Loucy (cell line): ENCODE data around the gene IGDCC3.

Experiments used
- H2AFZ ChIP-seq: fragments of 200-600 bp; sonication (generic); 2 replicates; pipeline ENCODE4 v1.6.0; 2016; ENCODE audit warnings: antibody characterized with exemption, mild to moderate bottlenecking, low read length, moderate library complexity
- H3F3A ChIP-seq: fragments of 200-600 bp; 2 replicates; pipeline ENCODE4 v1.6.0; 2016; ENCODE audit warnings: antibody characterized with exemption, low read depth, mild to moderate bottlenecking
- H3K27me3 ChIP-seq: fragments of 200-600 bp; sonication (generic); 2 replicates; pipeline ENCODE4 v1.6.1; 2014; ENCODE audit warnings: low read length, mild to moderate bottlenecking; ENCODE audit not compliant: insufficient read depth, poor library complexity, severe bottlenecking
- H3K36me3 ChIP-seq: fragments of 200-600 bp; sonication (generic); 2 replicates; pipeline ENCODE4 v1.6.1; 2016; ENCODE audit warnings: low read length; ENCODE audit not compliant: insufficient read depth
- H3K4me1 ChIP-seq: fragments of 200-600 bp; sonication (generic); 2 replicates; pipeline ENCODE4 v1.5.1; 2014; ENCODE audit warnings: low read length, mild to moderate bottlenecking; ENCODE audit not compliant: insufficient read depth, poor library complexity, severe bottlenecking
- H3K4me2 ChIP-seq: fragments of 200-600 bp; sonication (generic); 2 replicates; pipeline ENCODE4 v1.6.0; 2014; ENCODE audit warnings: antibody characterized with exemption, low read length, low read depth, mild to moderate bottlenecking; ENCODE audit not compliant: poor library complexity, severe bottlenecking
- H3K4me3 ChIP-seq: fragments of 200-600 bp; sonication (generic); 2 replicates; pipeline ENCODE4 v1.5.1; 2014; ENCODE audit warnings: low read length, mild to moderate bottlenecking, mixed read lengths; ENCODE audit not compliant: poor library complexity, severe bottlenecking
- H3K79me2 ChIP-seq: fragments of 200-600 bp; sonication (generic); 2 replicates; pipeline ENCODE4 v1.6.1; 2014; ENCODE audit warnings: low read length; ENCODE audit not compliant: insufficient read depth
- H3K9ac ChIP-seq: fragments of 200-600 bp; sonication (generic); 2 replicates; pipeline ENCODE4 v1.6.0; 2014; ENCODE audit warnings: mild to moderate bottlenecking, low read depth, low read length, moderate library complexity; ENCODE audit not compliant: poor library complexity, severe bottlenecking
- H3K9me2 ChIP-seq: fragments of 200-600 bp; sonication (generic); replicated peaks from 2 replicates; pipeline ENCODE4 v1.6.1; 2016; ENCODE audit warnings: low read depth, low read length, mixed read lengths
- H3K9me3 ChIP-seq: fragments of 200-600 bp; sonication (generic); 2 replicates; pipeline ENCODE4 v1.6.1; 2014; ENCODE audit warnings: mild to moderate bottlenecking, antibody characterized with exemption, low read length, low read depth; ENCODE audit not compliant: insufficient read depth
- H4K20me1 ChIP-seq: fragments of 200-600 bp; sonication (generic); 2 replicates; pipeline ENCODE4 v1.6.0; 2014; ENCODE audit warnings: antibody characterized with exemption, low read length, mild to moderate bottlenecking; ENCODE audit not compliant: insufficient read depth, poor library complexity, severe bottlenecking
- EZH2phosphoT487 ChIP-seq: fragments of 200-600 bp; IDR thresholded peaks from 2 replicates; pipeline ENCODE4 v1.6.1; 2018; ENCODE audit warnings: antibody characterized with exemption, mild to moderate bottlenecking, moderate library complexity, borderline replicate concordance
- TF ChIP-seq, protein P1 (sequence below): fragments of 200-600 bp; sonication (generic); conservative IDR thresholded peaks from 2 replicates; pipeline ENCODE4 v1.5.1; 2014; ENCODE audit warnings: mild to moderate bottlenecking, antibody characterized with exemption, low read length

IGDCC3 gene

GRCh38 chr15:65333148-65333820 lies 44.5 kb downstream of the IGDCC3 start:
- H3K27me3 ChIP-seq = no peaks in the 10 kb centered on the region
- no peak for TF ChIP-seq EZH2phosphoT487
- TF ChIP-seq, protein P1, sequence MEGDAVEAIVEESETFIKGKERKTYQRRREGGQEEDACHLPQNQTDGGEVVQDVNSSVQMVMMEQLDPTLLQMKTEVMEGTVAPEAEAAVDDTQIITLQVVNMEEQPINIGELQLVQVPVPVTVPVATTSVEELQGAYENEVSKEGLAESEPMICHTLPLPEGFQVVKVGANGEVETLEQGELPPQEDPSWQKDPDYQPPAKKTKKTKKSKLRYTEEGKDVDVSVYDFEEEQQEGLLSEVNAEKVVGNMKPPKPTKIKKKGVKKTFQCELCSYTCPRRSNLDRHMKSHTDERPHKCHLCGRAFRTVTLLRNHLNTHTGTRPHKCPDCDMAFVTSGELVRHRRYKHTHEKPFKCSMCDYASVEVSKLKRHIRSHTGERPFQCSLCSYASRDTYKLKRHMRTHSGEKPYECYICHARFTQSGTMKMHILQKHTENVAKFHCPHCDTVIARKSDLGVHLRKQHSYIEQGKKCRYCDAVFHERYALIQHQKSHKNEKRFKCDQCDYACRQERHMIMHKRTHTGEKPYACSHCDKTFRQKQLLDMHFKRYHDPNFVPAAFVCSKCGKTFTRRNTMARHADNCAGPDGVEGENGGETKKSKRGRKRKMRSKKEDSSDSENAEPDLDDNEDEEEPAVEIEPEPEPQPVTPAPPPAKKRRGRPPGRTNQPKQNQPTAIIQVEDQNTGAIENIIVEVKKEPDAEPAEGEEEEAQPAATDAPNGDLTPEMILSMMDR = no peak
- no peaks in the 10 kb centered on the region for H3K36me3 ChIP-seq
- H3K9ac ChIP-seq = no peak overlapping the region
- no peaks in the 10 kb centered on the region for H3F3A ChIP-seq
- H4K20me1 ChIP-seq = no peaks in the 10 kb centered on the region
- no peaks in the 10 kb centered on the region for H3K4me1 ChIP-seq
- H3K4me3 ChIP-seq = no peak overlapping the region
- no peaks in the 10 kb centered on the region for H3K79me2 ChIP-seq
- H3K4me2 ChIP-seq = no peak overlapping the region
- H3K9me3 ChIP-seq = no peaks in the 10 kb centered on the region
- H3K9me2 ChIP-seq = no peaks in the 10 kb centered on the region
- no peak overlapping the region for H2AFZ ChIP-seq

DNA sequence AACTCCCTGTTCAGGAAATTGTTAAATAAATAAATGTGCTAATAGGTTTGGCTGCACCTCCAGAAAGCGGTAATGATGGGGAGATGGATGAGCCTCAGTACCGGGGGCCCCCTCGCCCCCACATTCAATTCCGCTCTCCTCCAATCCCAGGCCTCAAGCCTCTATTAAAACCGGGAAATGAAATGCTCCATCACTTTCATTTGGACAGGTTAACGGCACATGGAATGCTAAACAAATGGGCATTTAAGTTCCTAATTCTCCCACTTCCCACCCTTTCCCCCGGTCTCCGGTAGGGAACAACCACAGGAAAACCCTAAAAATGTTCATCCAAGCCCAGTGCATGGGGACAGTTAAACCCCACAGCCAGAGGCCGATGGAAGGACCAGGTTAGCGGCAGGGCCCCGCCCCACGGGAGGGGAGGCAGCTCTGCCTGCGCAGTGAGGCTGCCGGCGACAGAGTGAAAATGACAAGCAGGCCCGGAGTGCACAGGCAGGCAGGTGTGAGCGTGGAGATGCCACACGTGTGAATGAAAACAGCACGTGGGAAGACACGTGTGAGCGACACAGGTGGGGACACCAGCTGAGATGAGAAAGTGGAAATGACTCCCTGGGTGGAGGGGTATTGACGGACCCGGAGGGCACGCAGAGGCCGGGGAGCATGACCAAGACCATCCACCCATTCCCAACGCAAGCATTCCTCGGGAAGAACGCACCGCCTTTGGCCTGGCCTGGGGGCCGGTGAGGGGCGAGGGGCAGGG lies 45.2 kb downstream of the IGDCC3 start:
- H2AFZ ChIP-seq = no peak overlapping the region
- TF ChIP-seq, protein P1 = no peak
- no peak for TF ChIP-seq EZH2phosphoT487
- no peaks in the 10 kb centered on the region for H3K9me2 ChIP-seq
- no peaks in the 10 kb centered on the region for H3F3A ChIP-seq
- H3K4me2 ChIP-seq = no peak overlapping the region
- H3K79me2 ChIP-seq = no peaks in the 10 kb centered on the region
- H3K36me3 ChIP-seq = no peaks in the 10 kb centered on the region
- H3K9me3 ChIP-seq = no peaks in the 10 kb centered on the region
- H3K4me1 ChIP-seq = no peaks in the 10 kb centered on the region
- no peaks in the 10 kb centered on the region for H4K20me1 ChIP-seq
- no peak overlapping the region for H3K4me3 ChIP-seq
- no peaks in the 10 kb centered on the region for H3K27me3 ChIP-seq
- H3K9ac ChIP-seq = no peak overlapping the region

GRCh38 chr15:65331811-65332210 lies 46.0 kb downstream of the IGDCC3 start:
- Histone ChIP-seq H3F3A (no peaks in the 10 kb centered on the region), H3K79me2 (no peaks in the 10 kb centered on the region), H3K4me2 (no peak overlapping the region), H3K27me3 (no peaks in the 10 kb centered on the region), H2AFZ (no peak overlapping the region), H3K4me1 (no peaks in the 10 kb centered on the region), H3K36me3 (no peaks in the 10 kb centered on the region), H3K9ac (no peak overlapping the region), H3K9me2 (no peaks in the 10 kb centered on the region), H4K20me1 (no peaks in the 10 kb centered on the region), H3K9me3 (no peaks in the 10 kb centered on the region), H3K4me3 (no peak overlapping the region)
- TF ChIP-seq, protein P1 = no peak
- TF ChIP-seq EZH2phosphoT487 = no peak
